Fibroblast of mammary gland (primary cell): ENCODE data around the gene IL27RA.

Experiments used
- DNase-seq: peaks from one replicate; pipeline ENCODE4 v3.0.0-alpha.2; 2010; ENCODE audit warnings: low read depth
- H3K4me3 ChIP-seq: 2 replicates; pipeline ENCODE4 v1.5.1; 2011; ENCODE audit warnings: low read depth, mild to moderate bottlenecking, low read length, moderate library complexity; ENCODE audit not compliant: control insufficient read depth
- TF ChIP-seq, protein P1 (sequence below): conservative IDR thresholded peaks from 2 replicates; pipeline ENCODE4 v1.5.1; 2011; ENCODE audit warnings: low read depth, low read length, inconsistent platforms; ENCODE audit not compliant: control insufficient read depth, insufficient read depth

The IL27RA gene

DNA sequence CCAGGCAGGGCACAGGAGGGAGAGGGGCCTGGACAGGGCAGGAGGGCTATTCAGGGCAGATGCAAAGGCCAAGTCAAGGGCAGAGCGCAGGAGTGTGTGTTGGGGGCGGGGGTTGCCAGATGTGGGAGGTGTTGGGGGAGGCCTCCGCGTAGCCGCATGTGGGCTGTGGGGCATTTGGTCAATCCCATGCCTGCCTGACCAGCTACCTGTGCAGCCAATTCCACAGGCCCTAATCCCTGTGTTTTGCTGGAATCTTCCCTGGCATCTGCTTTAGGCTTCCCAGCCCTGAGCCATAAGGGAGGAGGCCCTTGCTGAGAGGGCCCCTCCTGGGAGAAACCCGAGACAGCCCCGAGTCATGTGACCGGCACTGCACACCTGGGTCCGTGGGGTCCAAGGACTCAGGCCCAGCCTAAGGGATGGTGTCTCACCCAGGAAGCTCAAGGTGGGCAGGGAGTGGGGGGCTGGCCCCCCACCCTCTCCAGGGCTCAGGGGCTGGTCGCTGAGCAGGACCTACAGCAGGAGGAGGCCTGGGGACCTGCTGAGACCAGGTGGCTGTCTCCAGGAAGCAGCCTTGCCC is 45.7 kb upstream of the IL27RA start:
- no peak for DNase-seq
- no peak overlapping the region for H3K4me3 ChIP-seq
- TF ChIP-seq, protein P1, sequence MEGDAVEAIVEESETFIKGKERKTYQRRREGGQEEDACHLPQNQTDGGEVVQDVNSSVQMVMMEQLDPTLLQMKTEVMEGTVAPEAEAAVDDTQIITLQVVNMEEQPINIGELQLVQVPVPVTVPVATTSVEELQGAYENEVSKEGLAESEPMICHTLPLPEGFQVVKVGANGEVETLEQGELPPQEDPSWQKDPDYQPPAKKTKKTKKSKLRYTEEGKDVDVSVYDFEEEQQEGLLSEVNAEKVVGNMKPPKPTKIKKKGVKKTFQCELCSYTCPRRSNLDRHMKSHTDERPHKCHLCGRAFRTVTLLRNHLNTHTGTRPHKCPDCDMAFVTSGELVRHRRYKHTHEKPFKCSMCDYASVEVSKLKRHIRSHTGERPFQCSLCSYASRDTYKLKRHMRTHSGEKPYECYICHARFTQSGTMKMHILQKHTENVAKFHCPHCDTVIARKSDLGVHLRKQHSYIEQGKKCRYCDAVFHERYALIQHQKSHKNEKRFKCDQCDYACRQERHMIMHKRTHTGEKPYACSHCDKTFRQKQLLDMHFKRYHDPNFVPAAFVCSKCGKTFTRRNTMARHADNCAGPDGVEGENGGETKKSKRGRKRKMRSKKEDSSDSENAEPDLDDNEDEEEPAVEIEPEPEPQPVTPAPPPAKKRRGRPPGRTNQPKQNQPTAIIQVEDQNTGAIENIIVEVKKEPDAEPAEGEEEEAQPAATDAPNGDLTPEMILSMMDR: no peak

DNA sequence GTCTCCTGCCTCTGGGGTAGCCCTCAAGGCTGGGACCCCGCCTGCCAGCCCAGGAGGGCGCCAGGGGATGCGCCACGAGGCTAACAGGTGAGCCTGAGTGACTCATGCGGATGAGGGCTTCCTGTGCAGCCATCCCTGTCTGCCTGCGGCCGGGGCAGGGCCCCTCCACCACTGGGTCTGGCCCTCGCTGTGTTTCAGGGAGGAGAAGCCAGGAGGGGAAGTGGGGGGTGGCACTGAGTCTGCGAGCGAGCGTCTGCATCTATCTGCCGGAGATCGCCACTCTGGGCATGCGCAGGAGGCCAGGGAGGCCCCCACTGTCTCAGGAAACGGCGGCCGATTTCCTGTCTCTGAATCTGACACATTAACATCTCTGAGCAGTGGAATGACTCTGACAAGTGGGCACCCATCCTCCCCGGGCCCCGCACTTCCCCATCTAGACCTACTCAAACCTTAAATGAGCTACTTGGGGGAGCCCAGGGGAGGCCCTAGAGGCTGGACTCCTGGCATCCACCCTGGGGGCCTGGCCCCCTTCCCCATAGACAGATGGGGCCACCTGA is 45.1 kb upstream of the IL27RA start:
- peak; percentile 57 for DNase-seq
- TF ChIP-seq, protein P1: no peak
- H3K4me3 ChIP-seq: no peak overlapping the region

DNA sequence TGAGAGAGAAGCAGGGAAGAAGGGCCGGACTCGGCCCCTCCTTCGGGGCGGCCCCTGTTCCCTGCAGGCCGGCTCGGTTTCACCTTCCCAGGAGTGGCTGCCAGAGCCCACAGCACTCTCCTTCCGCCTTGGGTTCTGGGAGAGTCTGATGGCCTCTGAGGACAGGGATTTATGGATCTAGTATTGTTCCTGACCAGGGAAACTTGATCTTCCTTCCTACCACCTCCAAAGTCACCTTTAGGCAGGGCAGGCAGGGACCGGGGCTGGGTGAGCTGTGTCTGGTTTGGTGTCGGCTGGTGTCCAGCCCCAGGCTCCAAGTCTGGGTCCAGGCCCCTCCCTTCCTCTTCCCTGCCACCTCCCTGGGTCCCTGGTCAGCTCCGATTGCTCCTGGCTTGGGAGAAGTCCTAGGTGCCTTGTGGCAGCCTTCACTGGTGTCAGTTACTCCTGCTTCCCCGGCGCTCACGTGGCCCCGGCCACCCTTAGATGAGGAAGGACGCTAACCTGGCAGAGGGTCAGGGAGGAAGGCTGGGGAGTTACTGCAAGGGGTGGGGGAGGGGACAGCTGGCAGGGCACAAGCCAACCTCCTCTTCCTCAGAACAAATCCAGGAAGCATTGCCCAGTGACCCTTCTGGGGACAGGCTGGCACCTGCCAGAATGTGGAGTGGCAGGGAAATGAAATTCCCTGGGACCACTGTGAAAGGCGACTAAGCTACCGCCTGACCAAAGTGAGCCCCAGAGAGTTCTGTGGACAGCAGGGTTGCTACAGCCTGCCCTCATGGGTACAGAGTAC is 44.3 kb upstream of the IL27RA start:
- TF ChIP-seq, protein P1: no peak
- DNase-seq: no peak
- H3K4me3 ChIP-seq: no peak overlapping the region

DNA sequence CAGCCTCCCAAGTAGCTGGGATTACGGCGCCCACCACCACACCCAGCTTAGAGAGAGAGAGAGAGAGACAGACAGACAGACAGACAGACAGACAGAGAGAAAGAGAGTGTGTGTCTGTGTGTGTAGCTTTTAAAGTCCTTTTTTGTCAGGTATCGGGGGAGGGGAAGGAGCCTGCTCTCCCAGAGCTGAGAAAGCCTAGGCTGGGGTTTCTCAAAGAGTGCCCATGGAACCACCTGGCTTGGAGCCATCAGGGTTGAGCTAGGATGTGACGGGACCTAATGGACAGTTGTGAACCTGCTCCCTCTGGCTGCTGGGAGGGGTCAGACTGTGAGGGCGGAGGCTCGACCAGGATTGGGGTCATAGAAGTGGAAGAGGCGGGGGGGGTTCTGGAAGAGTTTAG is 42.1 kb upstream of the IL27RA start:
- no peak overlapping the region for H3K4me3 ChIP-seq
- TF ChIP-seq, protein P1: no peak

DNA sequence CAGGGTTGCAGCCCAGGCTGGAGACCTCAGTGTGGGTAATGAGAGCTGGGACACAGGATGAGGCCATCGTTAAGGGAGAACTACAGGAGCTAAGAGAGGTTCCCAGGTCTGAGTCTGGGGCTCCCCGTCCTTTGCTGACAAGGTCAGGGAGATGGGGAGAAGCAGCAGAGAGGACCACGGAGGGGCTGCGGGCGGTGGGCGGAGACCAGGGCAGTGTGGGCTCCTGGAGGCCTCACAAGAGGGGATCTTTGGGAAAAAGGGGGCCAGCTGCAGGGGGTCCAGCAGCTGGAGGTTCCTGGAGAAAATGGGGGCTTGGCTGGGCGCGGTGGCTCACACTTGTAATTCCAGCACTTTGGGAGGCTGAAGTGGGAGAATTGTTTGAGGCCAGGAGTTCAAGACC is 41.5 kb upstream of the IL27RA start:
- H3K4me3 ChIP-seq: no peak overlapping the region
- no peak for DNase-seq
- TF ChIP-seq, protein P1: no peak

More for the DNA sequence above, 42.1 kb upstream of the IL27RA start:
- DNase-seq: no peak

DNA sequence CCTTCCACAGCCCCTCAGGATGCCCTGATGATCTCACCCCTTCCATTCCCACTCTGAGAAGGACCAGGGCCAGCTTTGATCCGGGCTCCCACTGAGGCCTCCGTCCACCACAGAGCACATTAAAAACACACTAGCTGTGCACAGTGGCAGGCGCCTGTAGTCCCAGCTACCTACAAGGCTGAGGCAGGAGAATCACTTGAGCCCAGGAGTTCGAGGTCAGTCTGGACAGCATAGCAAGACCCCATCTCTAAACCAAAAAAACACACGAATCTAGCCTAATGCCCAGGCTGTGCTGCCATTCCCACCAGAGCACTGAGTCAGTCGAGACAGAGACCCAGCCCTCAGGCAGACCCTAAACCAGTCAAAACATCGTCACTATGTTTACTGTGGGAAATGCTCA is 39.5 kb upstream of the IL27RA start:
- no peak overlapping the region for H3K4me3 ChIP-seq
- DNase-seq: no peak

More for the DNA sequence above, 39.5 kb upstream of the IL27RA start:
- TF ChIP-seq, protein P1: no peak
